ENCODE results near the gene SLC25A22. TPM values are rescaled to one million over a fixed set of nuclear protein-coding genes. Genes with fewer than 3 reads are reported as not detected.
A peak's percentile ranks its signal among the peaks of the same experiment; 100 is the strongest.

The SLC25A22 gene
- total RNA-seq, 2 donors from 2014 or later, result 55.8 to 69.5 TPM

DNA sequence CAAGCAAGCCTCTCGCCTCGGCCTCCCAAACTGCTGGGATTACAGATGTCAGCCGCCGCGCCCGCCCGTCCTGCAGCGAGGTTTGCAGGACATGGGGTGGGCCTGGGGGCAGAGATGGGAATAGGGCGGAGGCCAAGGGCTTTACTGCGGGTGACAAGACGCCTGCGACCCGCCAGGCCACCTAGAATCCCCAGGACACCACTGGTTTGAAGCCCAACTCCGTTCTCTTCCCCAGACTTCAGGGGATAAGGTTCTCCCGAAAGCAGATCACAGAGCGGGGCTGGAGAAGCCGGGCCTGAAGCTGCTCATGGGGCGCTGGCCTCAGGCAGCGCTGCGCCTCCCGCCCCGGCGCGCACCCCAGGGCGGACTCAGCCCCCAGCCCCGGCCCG lies 43.9 kb upstream of the SLC25A22 start:
- ATAC-seq (peak; percentile 10), DNase-seq (no peak)
- Histone ChIP-seq H3K4me3 (peak overlapping the region; percentile 81 to 86), H3K36me3 (replicated peaks in 1 of 2; ENCODE audit: insufficient read depth in 1 of 2, low read depth in 2 of 2) (peaks cover 0 to 16% of the 10 kb centered on the region in 2 donors), H3K27me3 (no peaks in the 10 kb centered on the region), H3K4me1 (peaks cover 71% of the 10 kb centered on the region), H3K27ac (peak overlapping the region; percentile 82 to 96 (median 92)), H3K9me3 (no peaks in the 10 kb centered on the region)
- intact Hi-C loops (cut with DNase I), result no loop called here
- WGBS, 2 donors, result 1% methylated on average over 14 to 27 of the region's 27 CpGs
- TF ChIP-seq, protein P1, sequence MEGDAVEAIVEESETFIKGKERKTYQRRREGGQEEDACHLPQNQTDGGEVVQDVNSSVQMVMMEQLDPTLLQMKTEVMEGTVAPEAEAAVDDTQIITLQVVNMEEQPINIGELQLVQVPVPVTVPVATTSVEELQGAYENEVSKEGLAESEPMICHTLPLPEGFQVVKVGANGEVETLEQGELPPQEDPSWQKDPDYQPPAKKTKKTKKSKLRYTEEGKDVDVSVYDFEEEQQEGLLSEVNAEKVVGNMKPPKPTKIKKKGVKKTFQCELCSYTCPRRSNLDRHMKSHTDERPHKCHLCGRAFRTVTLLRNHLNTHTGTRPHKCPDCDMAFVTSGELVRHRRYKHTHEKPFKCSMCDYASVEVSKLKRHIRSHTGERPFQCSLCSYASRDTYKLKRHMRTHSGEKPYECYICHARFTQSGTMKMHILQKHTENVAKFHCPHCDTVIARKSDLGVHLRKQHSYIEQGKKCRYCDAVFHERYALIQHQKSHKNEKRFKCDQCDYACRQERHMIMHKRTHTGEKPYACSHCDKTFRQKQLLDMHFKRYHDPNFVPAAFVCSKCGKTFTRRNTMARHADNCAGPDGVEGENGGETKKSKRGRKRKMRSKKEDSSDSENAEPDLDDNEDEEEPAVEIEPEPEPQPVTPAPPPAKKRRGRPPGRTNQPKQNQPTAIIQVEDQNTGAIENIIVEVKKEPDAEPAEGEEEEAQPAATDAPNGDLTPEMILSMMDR (IDR thresholded peaks at IDR 0.05), result no peak
- TF ChIP-seq POLR2A (IDR thresholded peaks at IDR 0.05), result no peak

DNA sequence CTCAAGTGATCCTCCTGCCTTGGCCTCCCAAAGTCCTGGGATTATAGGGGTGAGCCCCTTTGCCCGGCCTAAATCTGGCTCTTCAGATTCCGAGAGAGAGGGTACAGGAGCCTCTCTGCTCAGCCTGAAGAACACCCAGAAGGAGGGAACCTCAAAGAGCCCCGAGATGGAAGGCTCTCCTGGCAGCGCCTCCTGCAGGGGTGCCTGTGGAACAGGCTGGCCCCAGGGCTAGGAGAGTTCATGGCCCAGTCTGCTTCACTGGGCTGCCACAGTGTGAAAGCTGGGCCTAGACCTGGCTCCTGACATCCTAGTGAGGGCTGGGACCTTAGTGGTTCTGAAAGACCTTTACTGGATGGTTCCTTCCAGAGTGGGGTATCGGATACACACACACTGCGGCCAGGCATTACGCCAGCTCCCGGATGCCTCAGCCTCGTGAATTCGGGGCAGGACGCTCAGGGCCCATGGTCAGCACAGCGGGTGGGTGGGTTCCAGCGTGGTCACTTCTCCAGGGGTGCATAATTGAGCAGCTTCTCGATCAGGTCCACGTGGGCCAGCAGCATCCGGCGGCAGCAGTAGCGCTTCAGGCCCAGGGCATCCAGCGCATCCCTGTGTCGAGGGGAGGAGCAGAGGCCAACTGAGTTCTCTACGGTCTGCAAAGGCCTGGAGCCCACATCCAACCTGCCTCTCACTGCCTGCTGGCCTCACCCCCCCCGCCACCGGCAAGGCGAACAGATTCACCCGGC lies 42.0 kb upstream of the SLC25A22 start:
- peak overlapping the region in 3 of 4 donors; percentile 91 to 96 (median 93) for H3K27ac ChIP-seq
- no peak for ATAC-seq
- H3K4me1 ChIP-seq, result peaks cover 78% of the 10 kb centered on the region
- no peak overlapping the region for H3K4me3 ChIP-seq
- 64 to 75% methylated on average over 8 to 22 of the region's 25 CpGs for WGBS, 2 donors
- TF ChIP-seq, protein P1 (IDR thresholded peaks at IDR 0.05), result peak in 2 of 7 experiments; percentile 2 to 21
- no peak for TF ChIP-seq POLR2A (IDR thresholded peaks at IDR 0.05)
- DNase-seq, result no peak
- intact Hi-C loops (cut with DNase I), result no loop called here
- H3K36me3 ChIP-seq (replicated peaks in 1 of 2; ENCODE audit: insufficient read depth in 1 of 2, low read depth in 2 of 2), result peaks cover 0 to 20% of the 10 kb centered on the region in 2 donors
- H3K27me3 ChIP-seq, result no peaks in the 10 kb centered on the region
- H3K9me3 ChIP-seq, result no peaks in the 10 kb centered on the region

DNA sequence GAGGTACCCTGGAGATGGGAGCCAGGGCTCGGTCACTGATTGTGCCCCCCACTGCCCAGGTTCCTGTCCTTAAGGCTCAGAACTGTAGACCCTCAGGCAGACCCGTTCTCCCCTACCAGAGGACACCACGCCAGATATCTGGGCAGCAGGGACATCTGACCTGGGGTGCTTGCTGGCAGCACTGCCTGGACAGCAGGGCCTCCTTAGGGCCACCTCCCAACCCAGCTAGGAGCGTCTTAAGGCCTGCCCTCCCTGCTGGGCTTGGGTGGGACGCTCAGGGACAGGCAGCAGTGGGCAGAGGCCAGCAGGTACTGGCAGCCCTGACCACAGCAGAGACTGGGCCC lies 41.2 kb upstream of the SLC25A22 start:
- intact Hi-C loops (cut with DNase I), result no loop called here
- no peak for TF ChIP-seq POLR2A (IDR thresholded peaks at IDR 0.05)
- TF ChIP-seq, protein P1 (IDR thresholded peaks at IDR 0.05), result no peak
- DNase-seq, result no peak
- ATAC-seq, result no peak
- Histone ChIP-seq H3K4me1 (peaks cover 79% of the 10 kb centered on the region), H3K27me3 (no peaks in the 10 kb centered on the region), H3K36me3 (replicated peaks in 1 of 2; ENCODE audit: insufficient read depth in 1 of 2, low read depth in 2 of 2) (peaks cover 0 to 20% of the 10 kb centered on the region in 2 donors), H3K9me3 (no peaks in the 10 kb centered on the region), H3K4me3 (no peak overlapping the region), H3K27ac (peak overlapping the region in 3 of 4 donors; percentile 40 to 99 (median 44))
- WGBS, 2 donors, result 83 to 93% methylated on average over 1 to 3 of the region's 5 CpGs

DNA sequence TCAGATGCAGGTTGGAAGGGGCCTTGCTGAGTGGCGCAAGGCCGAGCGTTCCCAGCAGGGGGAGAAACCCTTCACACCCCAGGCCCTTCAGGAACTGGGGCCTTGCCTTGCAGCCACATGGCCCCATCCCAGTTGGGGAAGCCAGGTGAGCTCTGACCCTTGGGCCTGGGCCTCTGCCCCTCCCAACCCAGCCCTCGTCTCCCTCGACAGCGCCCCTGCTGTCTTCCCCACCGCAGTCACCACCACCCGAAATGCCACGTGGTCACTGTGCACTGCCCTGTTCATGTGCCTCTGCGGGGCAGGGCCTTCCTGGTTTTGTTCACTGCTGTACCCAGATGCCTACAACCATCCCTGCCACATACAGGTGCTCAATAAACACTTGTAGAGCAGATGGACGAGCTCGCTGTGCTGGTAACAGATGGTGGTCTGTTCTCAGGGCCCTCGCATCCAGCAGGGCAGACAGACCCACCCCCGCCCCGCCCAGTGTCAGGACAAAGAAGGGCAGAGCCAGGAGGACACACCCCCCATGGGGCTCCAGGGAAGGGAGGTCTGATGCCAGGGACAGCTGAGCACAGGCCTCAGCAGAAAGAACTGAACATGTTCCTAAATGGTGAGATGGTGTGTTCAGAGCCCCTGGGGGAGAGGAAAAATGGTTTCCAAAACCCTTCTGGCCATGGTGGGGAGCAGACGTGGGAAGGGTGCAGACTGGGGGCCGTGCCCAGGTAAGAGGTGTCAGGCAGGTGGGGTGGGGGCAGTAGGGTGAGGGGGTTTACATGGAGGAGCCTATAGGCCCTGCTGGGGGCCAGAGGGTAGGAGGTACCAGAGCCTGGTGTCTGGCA lies 40.6 kb upstream of the SLC25A22 start:
- Histone ChIP-seq H3K36me3 (replicated peaks in 1 of 2; ENCODE audit: insufficient read depth in 1 of 2, low read depth in 2 of 2) (peaks cover 0 to 20% of the 10 kb centered on the region in 2 donors), H3K4me3 (no peak overlapping the region), H3K27me3 (no peaks in the 10 kb centered on the region), H3K9me3 (no peaks in the 10 kb centered on the region), H3K4me1 (peaks cover 79% of the 10 kb centered on the region), H3K27ac (peak overlapping the region; percentile 20 to 99 (median 42))
- DNase-seq (peak in 2 of 4 donors; percentile 65 to 72), ATAC-seq (no peak)
- TF ChIP-seq, protein P1 (IDR thresholded peaks at IDR 0.05), result peak in 3 of 7 experiments; percentile 35 to 48 (median 38)
- peak in 1 of 3 donors; percentile 0 for TF ChIP-seq POLR2A (IDR thresholded peaks at IDR 0.05)
- 44 to 45% methylated on average over 4 to 17 of the region's 17 CpGs for WGBS, 2 donors
- intact Hi-C loops (cut with DNase I), result no loop called here

All from body of pancreas (tissue), 4 donors.